Measurements from ENCODE around the gene EEF2KMT. TPM values are rescaled to one million over a fixed set of nuclear protein-coding genes. Genes with fewer than 3 reads are reported as not detected.
"Not testable (repeated sequence)": the region's sequence is repeated elsewhere in the genome, so short reads cannot be mapped to it uniquely, and the experiment has no call there.

EEF2KMT gene
- total and polyA plus RNA-seq, 9 of the 15 experiments (the other 6 are each of a cell fraction or from before 2014, with no cell fraction given) = 4.2 to 22.7 (median 12.8) TPM

GRCh38 chr16:5110933-5111332, 13.3 kb upstream of the EEF2KMT start (continued):
- TF ChIP-seq MGA (IDR thresholded peaks at IDR 0.05) (peak; percentile 26; the same call in 1 of the 2 replicates), MLLT1 (IDR thresholded peaks at IDR 0.05) (peak in 1 of 2 experiments; percentile 84; a peak in 1 of 4 replicates), MAFF (IDR thresholded peaks at IDR 0.05; ENCODE audit: low read length) (peak; percentile 91), C11orf30 (IDR thresholded peaks at IDR 0.05; ENCODE audit: low read depth) (peak; percentile 100), CBFA2T2 (conservative IDR thresholded peaks at IDR 0.05) (0 out of 2 replicates have a peak, but pooled peaks have one; percentile 7), ATF3 (IDR thresholded peaks at IDR 0.05) (peak; percentile 70), ZEB2 (IDR thresholded peaks at IDR 0.05) (peak; percentile 35; the same call in 1 of the 2 replicates), SMARCE1 (IDR thresholded peaks at IDR 0.05) (peak; percentile 26; the same call in 1 of the 2 replicates), ARID1B (IDR thresholded peaks at IDR 0.05) (peak; percentile 43), CTBP1 (IDR thresholded peaks at IDR 0.05; ENCODE audit: borderline replicate concordance) (peak; percentile 70; the same call in 1 of the 2 replicates), FOXK2 (conservative IDR thresholded peaks at IDR 0.05 in 1 of 2, IDR thresholded peaks at IDR 0.05 in 1 of 2; ENCODE audit: low read depth in 2 of 2) (peak; percentile 57 to 59; a peak in 2 of 4 replicates), SMAD4 (CRISPR knock-in tag; conservative IDR thresholded peaks at IDR 0.05) (0 out of 2 replicates have a peak, but pooled peaks have one; percentile 31), RCOR1 (IDR thresholded peaks at IDR 0.05; ENCODE audit: borderline replicate concordance in 1 of 2, low read depth in 2 of 2, low read length in 2 of 2) (peak in 1 of 2 experiments; percentile 22; a peak in 1 of 4 replicates)
- TF ChIP-seq ATF3 (CRISPR knock-in tag; conservative IDR thresholded peaks at IDR 0.05) = not testable (repeated sequence)

Data from K562 (cell line).